GM18951 (cell line): Measurements from ENCODE around the gene KLHL13.

Experiments
- POLR2A ChIP-seq: IDR thresholded peaks from 4 replicates; pipeline ENCODE4 v1.6.1; 2011; ENCODE audit warnings: mild to moderate bottlenecking; ENCODE audit not compliant: insufficient read length, insufficient read depth; ENCODE audit errors: extremely low read depth
- in situ Hi-C: fragments of 300-500 bp; cut with MboI; formaldehyde crosslinking; loops from one replicate; pipeline ENCODE4 v1.12.0; 2022; ENCODE audit warnings: low sequenced_read_pairs, mixed read lengths, inconsistent platforms; ENCODE audit not compliant: unreplicated experiment

KLHL13 gene

DNA sequence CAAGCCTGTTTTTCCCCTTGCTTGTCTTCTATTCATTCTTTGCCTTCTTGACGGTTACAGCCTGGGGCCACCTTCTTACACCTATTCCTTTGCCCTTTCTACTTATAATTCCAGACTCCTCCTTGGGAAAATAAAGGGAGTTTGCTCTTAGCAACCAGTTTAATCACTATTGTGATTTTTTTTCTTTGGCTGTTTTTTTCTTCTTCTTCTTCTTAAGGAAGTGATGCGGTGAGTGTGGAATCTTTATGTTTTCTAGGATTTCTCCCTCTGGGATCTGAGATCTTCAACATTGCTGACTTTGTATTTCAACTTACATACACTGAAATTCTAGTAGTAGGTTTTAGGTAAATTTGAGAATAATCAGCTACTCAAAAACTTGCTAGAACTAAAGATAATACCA lies 1.1 kb upstream of the KLHL13 start:
- in situ Hi-C loops: no loop called here
- TF ChIP-seq POLR2A: no peak

DNA sequence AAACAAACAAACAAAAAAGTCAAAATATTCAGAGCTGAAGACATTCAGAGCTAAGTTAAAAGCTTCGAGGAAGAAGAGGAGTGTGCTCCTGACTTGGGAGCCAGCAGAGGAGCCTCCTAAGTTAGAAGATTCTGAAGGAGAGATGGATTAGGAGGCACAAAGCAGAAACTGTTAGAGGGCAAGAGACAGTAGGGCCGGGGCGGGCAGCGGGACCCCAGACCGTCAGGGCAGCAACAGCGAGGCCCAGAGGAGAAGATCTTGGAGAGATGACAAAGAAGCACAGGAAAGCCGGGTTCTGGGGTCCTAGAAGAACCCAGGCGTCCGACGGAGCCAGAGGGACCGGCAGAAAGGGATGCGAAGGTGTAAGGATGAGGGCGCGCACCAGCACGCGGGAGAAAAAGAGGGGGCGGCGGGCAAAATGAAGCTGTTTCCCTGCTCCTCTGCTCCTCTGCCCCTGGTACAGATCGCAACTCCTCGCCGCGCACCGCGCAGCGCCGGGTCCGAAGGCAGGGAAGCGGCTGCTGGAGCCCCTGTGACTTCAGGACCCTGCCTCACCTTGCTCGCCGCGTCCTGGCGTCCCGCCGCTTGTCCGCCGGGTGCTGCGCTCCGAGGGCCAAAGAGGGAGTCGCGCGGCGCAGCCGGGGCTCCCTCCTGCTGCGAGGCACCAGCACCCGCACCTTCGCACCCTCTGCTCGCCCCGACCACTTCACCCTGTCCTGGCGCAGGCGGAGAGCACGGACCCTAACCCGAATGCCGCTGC lies 477 bp downstream of the KLHL13 start:
- in situ Hi-C loops: no loop called here
- TF ChIP-seq POLR2A: no peak

DNA sequence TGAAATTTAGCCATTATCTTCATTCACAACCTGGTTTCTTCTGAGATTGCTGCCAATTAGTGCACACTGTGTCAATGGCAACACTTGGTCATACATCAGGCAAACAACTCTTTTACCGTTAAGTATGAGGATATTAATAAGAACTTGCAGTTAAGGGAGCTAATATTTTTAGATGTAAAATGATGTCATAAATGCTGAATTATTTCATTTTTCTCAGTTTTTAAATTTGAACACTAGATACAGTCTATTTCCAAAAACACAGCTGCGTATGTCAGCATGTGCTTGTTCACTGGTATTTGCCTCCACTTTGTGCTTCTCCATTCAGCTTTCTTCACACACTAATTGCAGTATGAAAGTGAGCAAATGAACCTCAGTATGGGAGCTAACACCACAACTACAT lies 1.6 kb downstream of the KLHL13 start:
- in situ Hi-C loops: no loop called here
- TF ChIP-seq POLR2A: no peak

DNA sequence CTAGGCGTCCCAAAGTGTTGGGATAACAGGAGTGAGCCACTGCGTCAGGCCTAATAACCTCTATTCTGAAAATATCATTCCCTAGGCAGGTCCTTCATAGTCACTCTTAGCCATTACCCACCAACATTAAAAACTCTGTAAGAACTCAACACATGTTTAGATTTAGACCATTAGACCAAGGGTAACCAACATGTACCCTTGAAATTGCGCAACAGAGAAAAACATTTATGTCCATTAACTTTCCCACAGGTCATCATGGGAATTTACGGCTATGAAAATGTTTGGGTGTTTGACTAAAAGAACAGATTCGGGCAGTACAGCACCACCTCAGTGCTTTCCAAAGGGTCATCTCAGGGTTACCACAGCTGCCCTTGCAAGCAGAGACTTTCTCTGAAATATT lies 7.5 kb downstream of the KLHL13 start:
- TF ChIP-seq POLR2A: no peak
- in situ Hi-C loops: no loop called here

DNA sequence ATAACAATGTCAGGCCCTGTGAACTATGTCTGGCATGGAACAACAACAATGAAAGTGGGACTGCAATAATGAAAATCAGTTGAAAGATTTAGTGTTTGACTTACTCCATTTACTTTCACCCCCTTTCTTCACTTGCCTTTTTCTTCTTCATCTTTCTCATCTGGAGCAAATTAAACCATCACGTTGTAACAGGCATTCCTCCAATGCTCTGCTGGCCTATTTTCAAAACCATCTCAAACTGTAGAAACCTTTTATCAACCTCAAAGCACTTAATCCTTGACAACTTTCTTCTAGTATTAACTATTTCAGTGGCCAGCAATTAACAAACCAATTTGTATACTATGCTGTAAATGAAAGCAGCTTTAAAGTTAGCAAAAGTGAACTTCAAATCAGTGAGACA lies 8.3 kb downstream of the KLHL13 start:
- in situ Hi-C loops: no loop called here
- no peak for TF ChIP-seq POLR2A

DNA sequence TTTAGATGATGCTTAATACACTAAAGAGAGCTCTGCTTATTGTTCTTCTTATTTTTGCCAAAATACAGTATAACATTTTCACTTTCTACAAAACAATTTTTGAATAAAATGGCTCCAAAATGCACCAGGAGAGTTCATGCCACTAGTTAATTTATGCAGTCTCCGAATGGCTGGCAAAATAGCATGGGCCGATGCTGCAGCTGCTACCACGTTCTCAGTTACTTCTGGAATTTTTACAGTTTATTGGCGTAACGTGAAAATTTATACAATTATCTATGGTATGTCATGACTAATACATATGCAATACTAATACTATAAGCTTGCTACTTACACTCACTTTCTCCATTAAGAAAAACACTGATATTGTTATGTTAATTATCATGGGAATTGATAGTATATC lies 16.5 kb downstream of the KLHL13 start:
- in situ Hi-C loops: no loop called here
- TF ChIP-seq POLR2A: no peak

DNA sequence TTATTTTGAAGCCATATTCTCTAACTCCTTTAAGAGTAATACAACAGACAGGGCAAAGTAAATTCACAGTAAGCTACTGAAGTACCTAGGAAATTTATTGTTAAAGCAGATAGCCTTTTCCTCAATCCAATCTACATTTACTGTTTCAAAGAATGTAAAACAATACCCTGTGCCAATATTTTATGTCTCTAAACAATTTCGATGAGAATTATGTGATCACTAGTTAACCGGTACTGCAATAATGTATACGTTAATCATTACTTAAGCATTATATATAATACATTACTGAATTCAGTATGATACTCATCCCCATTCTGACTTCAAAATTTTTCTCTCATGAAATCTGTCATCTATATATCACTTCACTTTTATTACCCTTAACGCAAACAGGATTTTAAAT lies 28.5 kb downstream of the KLHL13 start:
- in situ Hi-C loops: no loop called here
- TF ChIP-seq POLR2A: no peak

DNA sequence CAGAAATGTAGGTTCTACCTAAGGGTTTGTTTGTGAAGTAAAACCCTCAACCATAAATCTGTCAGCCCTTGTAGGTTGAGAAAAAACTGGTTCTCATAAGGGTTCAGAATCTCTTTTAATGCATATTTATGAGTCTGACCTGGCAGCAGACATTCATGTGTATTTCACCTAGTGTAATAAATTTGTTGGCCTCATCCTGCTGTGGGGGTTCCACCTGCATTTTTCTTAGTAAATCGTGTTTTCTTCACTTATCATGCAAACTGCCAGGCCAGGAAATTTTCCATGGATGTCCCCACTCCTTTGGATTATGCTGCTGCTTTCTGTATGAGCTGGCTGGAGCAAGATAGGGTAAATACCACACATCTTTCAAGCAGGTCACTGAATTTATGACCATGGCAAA lies 42.4 kb downstream of the KLHL13 start:
- no peak for TF ChIP-seq POLR2A
- in situ Hi-C loops: no loop called here

DNA sequence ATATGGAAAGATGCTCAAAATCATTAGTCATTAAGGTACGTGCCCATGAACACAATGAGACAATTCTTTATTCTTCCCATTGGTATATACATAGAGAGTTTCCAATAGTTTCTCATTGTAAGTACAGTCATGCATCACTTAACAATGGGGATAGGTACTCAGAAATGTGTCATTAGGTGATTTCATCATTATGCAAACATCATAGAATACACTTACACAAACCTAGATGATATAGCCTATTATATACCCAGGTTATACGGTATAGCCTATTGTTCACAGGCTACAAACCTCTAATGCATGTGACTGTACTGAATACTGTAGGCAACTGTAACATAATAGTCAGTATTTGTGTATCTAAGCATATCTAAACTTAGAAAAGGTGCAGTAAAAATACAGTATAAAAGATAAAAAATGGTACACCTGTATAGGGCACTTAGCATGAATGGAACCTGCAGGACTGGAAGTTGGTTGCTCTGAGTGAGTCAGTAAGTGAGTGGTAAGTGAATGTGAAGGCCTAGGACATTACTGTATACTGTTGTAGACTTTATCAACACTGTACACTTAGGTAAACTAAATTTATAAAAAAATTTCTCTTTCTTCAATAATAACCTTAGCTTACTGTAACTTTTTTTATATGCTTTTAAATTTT lies 49.6 kb downstream of the KLHL13 start:
- in situ Hi-C loops: no loop called here
- TF ChIP-seq POLR2A: no peak

DNA sequence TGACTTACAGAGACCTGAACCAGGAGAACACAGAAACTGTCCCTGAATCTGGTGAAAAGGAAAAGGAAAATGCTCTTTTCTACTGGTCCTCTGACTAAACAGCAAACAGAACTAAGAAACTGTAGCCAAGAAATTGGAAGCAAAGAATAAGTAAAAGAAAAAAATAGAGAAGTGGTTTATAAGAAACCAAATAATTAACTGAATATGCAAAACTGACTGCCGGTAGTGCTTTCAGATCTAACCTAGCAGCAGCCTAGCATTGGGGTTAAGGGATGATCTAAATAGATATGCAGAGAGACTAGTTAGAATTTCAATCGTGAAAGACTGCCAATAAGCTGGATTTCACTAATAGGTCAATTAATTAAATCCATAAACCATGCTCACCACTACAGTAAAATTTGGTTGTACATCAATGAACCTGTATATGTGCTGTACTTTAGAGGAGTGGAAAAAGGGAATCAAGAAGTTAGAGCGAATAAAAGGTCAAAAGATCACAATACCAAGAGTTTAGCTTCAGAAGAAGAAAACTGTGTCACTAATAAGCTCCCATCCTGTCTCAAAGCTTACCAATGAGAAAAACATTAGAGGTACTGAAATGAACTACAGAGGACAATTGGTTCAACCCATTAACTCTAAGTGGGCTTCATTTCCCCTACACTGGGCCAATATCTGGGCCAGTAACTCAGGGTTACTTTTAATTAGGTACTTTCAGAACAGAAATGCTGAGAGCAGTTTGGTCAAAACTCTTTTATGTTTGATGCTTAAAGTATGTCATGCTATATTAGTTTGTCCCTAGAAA lies 53.6 kb downstream of the KLHL13 start:
- no peak for TF ChIP-seq POLR2A
- in situ Hi-C loops: no loop called here

DNA sequence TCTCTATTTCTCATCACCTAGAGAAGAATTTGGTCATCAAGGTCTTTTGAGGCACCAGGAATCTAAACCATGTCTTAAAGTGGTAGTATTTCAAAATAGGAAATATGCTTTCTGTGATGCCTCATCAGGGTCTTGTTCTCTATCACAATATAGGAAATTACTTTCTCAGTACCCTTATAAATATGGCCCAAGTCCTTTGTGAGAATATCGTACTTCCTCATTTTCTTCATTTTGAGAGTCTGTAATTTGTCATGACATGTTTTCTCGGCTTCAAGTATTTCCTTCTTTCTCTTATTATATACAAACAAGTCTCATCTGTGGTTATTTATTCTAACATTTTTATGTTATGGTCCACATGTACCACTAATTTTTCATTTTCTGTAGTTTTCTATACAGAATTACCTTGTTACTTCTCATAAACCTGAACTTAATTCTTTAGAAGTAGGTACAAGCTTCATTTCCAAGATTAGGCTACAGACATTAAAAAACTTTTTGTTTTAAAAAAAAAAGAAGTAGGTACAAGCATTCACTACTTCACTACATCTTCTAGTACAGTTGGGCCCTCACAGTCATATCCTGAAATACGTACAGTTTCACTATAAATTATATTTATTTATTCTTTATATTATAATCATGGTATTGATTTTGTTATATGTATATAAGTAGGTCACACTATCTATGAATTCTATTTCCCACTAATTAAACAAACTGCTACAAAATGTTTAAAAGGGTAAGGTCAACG lies 54.4 kb downstream of the KLHL13 start:
- no peak for TF ChIP-seq POLR2A
- in situ Hi-C loops: no loop called here

DNA sequence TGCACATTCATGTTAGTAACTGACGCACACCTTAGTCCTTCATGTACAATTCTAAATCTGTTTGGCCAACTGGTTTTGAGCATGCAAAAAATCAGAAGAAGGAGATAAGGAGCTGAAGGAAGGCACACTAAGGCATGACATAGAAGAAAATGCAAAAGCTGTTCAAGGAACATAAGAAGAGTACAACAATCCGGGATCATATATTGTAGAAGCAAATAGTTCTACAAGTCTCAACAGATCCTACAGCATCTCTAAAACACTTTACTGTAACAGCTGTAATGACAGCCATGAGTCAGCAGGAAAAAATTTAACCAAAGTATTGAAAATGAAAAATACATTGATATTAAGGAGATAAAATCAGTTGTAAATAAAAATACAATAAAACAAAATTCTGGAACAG lies 57.7 kb downstream of the KLHL13 start:
- in situ Hi-C loops: no loop called here

DNA sequence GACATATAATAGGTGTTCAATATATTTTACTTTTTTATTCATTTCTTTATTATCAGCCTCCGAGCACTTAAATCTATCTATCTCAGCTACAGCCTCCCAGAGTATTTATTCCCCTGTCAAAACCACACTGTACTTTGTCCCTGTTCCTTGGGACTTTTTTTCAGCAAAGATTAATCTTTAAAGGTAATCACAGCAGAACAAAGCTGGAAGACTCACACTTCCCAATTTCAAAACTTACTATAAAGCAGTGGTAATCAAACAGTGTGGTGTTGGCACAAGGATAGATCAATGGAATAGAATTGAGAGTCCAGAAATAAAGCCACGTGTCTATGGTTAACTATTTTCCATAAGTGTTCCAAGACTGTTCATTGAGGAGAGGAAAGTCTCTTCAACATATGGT lies 59.7 kb downstream of the KLHL13 start:
- in situ Hi-C loops: no loop called here
- no peak for TF ChIP-seq POLR2A

More for the DNA sequence above, 57.7 kb downstream of the KLHL13 start:
- no peak for TF ChIP-seq POLR2A
